Nephron progenitor cell (in vitro differentiated cells): ENCODE results near the gene PDS5A.

ENCODE experiments used
- DNase-seq: peaks from one replicate; pipeline ENCODE4 v3.0.0; 2021
- H3K27ac Mint-ChIP-seq: 2 replicates; pipeline ENCODE4 v1.8.0; 2021; ENCODE audit warnings: mild to moderate bottlenecking, moderate library complexity, mixed read lengths
- H3K27me3 Mint-ChIP-seq: 2 replicates; pipeline ENCODE4 v1.8.0; 2021; ENCODE audit warnings: mild to moderate bottlenecking, low read depth, mixed read lengths; ENCODE audit not compliant: poor library complexity
- H3K36me3 Mint-ChIP-seq: 2 replicates; pipeline ENCODE4 v1.8.0; 2021; ENCODE audit warnings: low read depth, mixed read lengths
- H3K4me1 Mint-ChIP-seq: 2 replicates; pipeline ENCODE4 v1.8.0; 2021; ENCODE audit warnings: mixed read lengths
- H3K4me3 Mint-ChIP-seq: 2 replicates; pipeline ENCODE4 v1.8.0; 2021; ENCODE audit warnings: mild to moderate bottlenecking, moderate library complexity, mixed read lengths
- H3K9me3 Mint-ChIP-seq: 2 replicates; pipeline ENCODE4 v1.8.0; 2021; ENCODE audit warnings: mild to moderate bottlenecking, moderate library complexity, mixed read lengths
- CTCF ChIP-seq: fragments of 200-600 bp; sonication (generic); IDR thresholded peaks from 2 replicates; pipeline ENCODE4 v1.5.0; 2021; ENCODE audit warnings: antibody characterized with exemption

Gene PDS5A

GRCh38 chr4:39933671-39934590 is 43.8 kb downstream of the PDS5A start:
- no peak for DNase-seq
- Mint-ChIP-seq H3K4me3 (no peak overlapping the region), H3K27me3 (no peaks in the 10 kb centered on the region), H3K9me3 (no peaks in the 10 kb centered on the region), H3K36me3 (peaks cover 44% of the 10 kb centered on the region), H3K27ac (peak overlapping the region; percentile 89), H3K4me1 (peaks cover 10% of the 10 kb centered on the region)
- no peak for TF ChIP-seq CTCF

- no peaks in the 10 kb centered on the region for H3K27me3 Mint-ChIP-seq
- H3K9me3 Mint-ChIP-seq = no peaks in the 10 kb centered on the region
- no peak for DNase-seq
- no peak overlapping the region for H3K4me3 Mint-ChIP-seq
- peaks cover 10% of the 10 kb centered on the region for H3K4me1 Mint-ChIP-seq
- peak overlapping the region; percentile 83 for H3K27ac Mint-ChIP-seq
- no peak for TF ChIP-seq CTCF
- H3K36me3 Mint-ChIP-seq = peaks cover 38% of the 10 kb centered on the region
These were observed 44.8 kb downstream of the PDS5A start for GRCh38 chr4:39932776-39933402.

GRCh38 chr4:39931441-39931901 is 46.2 kb downstream of the PDS5A start:
- Mint-ChIP-seq H3K27me3 (no peaks in the 10 kb centered on the region), H3K4me3 (no peak overlapping the region), H3K4me1 (peaks cover 10% of the 10 kb centered on the region), H3K9me3 (no peaks in the 10 kb centered on the region), H3K27ac (peak overlapping the region; percentile 78), H3K36me3 (peaks cover 37% of the 10 kb centered on the region)
- no peak for TF ChIP-seq CTCF
- no peak for DNase-seq

- H3K27ac Mint-ChIP-seq = peak overlapping the region; percentile 82
These were observed 49.2 kb downstream of the PDS5A start for GRCh38 chr4:39928538-39928937.

GRCh38 chr4:39924014-39924413 is 53.7 kb downstream of the PDS5A start:
- peaks cover 73% of the 10 kb centered on the region for H3K36me3 Mint-ChIP-seq
- H3K9me3 Mint-ChIP-seq = no peaks in the 10 kb centered on the region
- peaks cover 4% of the 10 kb centered on the region for H3K27me3 Mint-ChIP-seq
- TF ChIP-seq CTCF = no peak
- no peak overlapping the region for H3K4me3 Mint-ChIP-seq
- H3K4me1 Mint-ChIP-seq = no peaks in the 10 kb centered on the region
- no peak for DNase-seq
- peak overlapping the region; percentile 48 for H3K27ac Mint-ChIP-seq

More at GRCh38 chr4:39928538-39928937, 49.2 kb downstream of the PDS5A start:
- peaks cover 2% of the 10 kb centered on the region for H3K27me3 Mint-ChIP-seq
- no peak overlapping the region for H3K4me3 Mint-ChIP-seq
- DNase-seq = no peak
- H3K9me3 Mint-ChIP-seq = no peaks in the 10 kb centered on the region
- no peaks in the 10 kb centered on the region for H3K4me1 Mint-ChIP-seq
- TF ChIP-seq CTCF = no peak
- H3K36me3 Mint-ChIP-seq = peaks cover 43% of the 10 kb centered on the region
